OCI-LY7 (cell line): ENCODE data around the gene CD320.

Source experiments
- CTCF ChIP-seq: fragments of 200-600 bp; sonication (generic); conservative IDR thresholded peaks from 2 replicates; pipeline ENCODE4 v1.5.1; 2014; ENCODE audit warnings: mild to moderate bottlenecking, antibody characterized with exemption, low read length, moderate library complexity, mixed read lengths
- EZH2phosphoT487 ChIP-seq: fragments of 200-600 bp; sonication (generic); IDR thresholded peaks from 2 replicates; pipeline ENCODE4 v1.6.1; 2018; ENCODE audit warnings: low read depth, borderline replicate concordance, mild to moderate bottlenecking, mixed run types, antibody characterized with exemption, low read length, moderate library complexity, mixed read lengths

DNA sequence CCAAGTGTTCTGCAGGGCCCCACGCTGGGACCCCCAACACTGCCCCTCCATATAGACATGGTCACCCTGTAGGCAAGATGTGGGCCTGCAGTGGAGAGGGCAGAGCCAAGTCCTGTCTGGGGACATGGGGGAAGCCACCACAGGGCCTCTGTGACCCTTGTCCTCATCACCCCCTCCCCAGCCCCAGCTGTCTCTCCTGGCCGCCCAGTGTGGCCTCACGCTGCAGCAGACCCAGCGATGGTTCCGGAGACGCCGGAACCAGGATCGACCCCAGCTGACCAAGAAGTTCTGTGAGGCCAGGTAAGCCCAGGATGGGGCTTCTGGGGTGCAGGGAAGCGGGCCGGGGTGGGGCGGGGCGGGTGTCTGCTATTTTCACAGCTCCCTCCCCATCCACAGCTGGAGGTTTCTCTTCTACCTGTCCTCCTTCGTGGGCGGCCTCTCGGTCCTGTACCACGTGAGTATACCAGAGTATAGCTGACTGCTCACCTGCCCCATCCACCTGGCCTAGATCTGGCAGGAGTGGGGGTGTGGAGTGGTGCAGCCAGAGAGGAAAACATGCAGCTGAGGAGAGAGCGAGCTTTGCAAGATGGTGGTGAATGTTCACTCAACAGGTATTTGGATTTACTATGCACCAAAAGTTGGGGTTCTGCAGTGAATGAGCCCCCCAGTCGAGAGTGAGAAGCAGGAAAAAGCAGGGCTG, 52.6 kb downstream of the CD320 start:
- TF ChIP-seq CTCF (no peak), EZH2phosphoT487 (no peak)
